Endometrial microvascular endothelial cells (primary cell): ENCODE data around the gene MIER3. TPM values are rescaled to one million over a fixed set of nuclear protein-coding genes. Genes with fewer than 3 reads are reported as not detected.

Source experiments
- in situ Hi-C: cut with HindIII; loops from 2 replicates; pipeline ENCODE4 v1.10.0; 2017; ENCODE audit warnings: low sequenced_read_pairs, low pct_unique_long_range_greater_than_20kb; ENCODE audit errors: inconsistent ontology term
- total RNA-seq: library from RNA; depleted of rRNA; stranded (reverse); fragments of >200 nt; gene quantifications from one replicate; pipeline ENCODE4 v1.2.3, GENCODE V29; 2015; ENCODE audit errors: inconsistent ontology term

Gene MIER3
- total RNA-seq, 1 donor from 2014 or later: 9.1 TPM

DNA sequence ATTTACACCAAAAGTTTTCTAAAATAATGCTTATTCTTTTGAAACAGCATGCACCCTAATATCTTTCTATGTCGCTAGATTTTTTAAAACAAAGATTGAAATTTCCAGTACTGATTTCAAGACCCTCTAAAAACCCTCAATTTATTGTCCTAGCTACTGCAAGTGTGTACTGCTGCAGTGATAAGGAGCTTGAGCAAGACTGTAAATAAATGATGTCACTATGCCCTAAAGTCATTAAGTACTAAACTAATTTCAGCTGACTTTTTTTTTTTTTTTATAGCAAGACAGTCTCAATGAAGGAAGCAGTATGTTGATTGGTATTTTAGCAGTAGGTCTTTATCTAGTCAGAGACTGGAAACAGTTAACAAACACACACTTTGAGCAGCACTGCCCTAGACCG is 12.2 kb upstream of the MIER3 start:
- in situ Hi-C loops: no loop called here

DNA sequence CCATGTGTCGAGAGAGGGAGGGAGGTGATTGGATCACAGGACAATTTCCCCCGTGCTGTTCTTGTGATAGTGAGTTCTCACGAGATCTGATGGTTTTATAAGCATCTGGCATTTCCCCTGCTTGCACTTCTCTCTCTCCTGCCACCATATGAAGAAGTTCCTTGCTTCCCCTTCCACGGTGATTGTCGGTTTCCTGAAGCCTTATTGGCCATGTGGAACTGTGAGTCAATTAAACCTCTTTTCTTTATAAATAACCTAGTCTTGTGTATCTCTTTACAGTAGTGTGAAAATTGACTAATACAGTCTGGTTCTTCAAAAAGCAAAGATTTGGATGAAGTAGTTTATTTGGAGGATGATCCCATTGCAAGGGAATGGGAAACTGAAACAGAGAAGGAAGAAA is 11.3 kb upstream of the MIER3 start:
- in situ Hi-C loops: no loop called here

DNA sequence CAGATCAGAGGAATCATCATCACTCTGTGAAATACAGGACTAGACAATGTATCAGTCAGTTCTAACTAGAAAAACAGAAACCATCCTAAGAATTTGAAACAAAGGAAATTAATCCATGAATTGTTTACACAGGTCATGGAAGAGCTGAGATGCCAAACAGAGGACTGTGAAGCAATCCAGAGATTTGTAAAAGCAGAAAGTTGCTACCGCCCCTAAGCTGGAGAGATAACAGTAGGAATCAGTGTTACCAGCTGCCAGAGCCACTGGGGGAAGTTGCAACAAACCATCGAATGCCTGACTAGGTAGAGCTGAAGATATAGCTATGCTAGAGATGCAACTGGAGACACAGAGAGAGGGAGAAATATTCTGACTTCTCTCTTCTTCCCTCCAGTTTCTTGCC is 10.4 kb upstream of the MIER3 start:
- in situ Hi-C loops: no loop called here

GRCh38 chr5:56961746-56962145 is 9.8 kb upstream of the MIER3 start:
- in situ Hi-C loops: no loop called here

DNA sequence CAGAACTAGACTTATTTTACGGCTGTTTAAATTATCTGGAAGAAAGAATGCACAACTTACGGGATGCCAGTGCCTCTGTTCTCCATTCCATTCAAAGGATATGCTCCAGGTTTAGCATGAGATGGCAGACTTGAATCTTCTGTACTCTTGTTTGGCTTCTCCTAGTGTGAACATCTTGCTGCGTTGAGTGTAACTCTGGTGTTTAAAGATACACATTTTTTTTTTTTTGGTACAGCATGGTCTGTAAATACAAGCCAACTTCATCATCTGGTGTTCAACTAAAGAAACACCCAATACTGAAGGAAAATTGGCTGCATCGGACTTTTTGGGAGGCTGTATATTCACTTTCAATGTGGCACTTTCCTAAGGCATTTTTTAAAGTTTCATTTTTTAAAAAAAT is 7.4 kb upstream of the MIER3 start:
- in situ Hi-C loops: no loop called here

DNA sequence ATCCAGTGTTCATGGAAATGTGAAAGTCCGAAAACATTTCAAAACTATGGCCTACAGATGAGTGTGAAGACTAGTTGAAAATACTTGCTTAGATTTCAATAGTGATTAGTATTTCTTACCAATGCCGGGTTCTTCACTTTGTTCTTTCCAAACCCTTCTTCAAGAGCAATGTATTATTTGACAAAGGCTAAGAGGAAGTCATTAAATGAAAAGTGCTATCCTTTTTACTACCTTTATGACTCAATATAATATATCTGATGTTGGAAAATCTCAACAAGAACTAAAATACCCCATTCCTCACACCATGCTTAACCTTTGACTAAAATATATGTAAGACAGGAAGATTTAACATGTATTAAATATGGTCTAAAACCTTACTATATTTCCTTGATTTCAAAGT is 6.7 kb upstream of the MIER3 start:
- in situ Hi-C loops: no loop called here

GRCh38 chr5:56954262-56954661 is 2.3 kb upstream of the MIER3 start:
- in situ Hi-C loops: no loop called here

- in situ Hi-C loops: no loop called here
These were observed 587 bp downstream of the MIER3 start for GRCh38 chr5:56951126-56951945.

DNA sequence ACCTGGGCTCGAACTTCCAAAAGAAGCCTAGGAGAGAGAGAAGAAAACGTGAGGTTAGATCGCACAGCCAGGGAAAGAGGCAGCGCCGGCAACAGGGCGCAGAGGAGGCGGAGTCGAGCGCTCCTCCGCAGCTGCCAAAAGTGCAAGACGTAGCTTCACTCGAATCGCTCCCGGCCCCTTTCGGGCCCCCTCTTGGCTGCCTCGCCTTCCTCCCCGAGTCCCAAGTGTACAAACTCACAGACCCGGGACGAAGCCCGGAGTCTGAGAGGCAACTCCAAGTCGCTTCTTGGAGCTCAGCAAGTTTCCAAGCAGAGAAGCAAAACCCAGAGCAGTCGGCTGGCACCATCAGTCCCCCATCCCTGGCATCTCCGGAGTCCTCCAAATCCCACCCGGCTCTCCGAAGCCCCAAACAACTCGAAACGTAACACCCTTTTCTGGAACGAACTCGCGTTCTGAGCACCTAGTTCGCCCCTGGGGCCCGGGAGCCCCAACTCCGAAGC is 1.2 kb downstream of the MIER3 start:
- in situ Hi-C loops: no loop called here

GRCh38 chr5:56947052-56947451 is 4.9 kb downstream of the MIER3 start:
- in situ Hi-C loops: no loop called here

DNA sequence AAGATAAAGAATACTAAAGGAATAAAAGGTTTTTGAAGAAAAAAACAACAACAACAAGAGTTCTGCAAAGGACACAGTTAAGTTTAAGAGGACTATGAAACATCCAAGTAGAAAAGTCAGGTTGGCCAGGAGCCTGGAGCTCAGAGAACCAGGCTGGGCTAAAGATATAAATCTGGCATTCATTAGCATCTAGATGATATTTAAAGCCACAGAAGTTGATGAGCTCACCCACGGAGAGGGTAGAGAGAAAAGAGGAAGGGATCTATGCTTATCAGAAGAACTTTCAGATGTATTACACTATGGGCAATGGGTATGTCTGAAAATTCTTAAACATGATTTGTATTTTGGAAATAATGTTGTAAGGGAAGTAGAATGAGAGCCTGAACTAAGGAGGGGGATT is 9.9 kb downstream of the MIER3 start:
- in situ Hi-C loops: no loop called here

DNA sequence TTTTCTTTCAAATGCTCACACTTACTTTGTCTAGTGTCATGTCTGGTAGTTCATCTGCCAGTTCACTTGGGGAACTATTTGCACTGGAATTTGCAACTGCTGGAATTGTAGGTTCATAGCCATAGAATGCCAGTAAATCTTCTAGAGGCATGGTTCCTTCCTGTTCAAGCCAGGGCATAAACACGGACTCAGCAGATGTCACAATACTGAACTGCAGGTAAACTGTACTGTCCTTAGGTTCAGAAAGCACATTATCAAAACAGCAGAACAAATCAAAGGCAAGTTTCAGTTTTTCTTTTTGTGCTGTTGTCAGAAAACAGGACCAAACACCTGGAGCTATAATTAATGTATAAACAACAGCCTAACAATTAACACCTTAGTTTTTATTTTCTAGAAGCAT is 13.1 kb downstream of the MIER3 start:
- in situ Hi-C loops: no loop called here

DNA sequence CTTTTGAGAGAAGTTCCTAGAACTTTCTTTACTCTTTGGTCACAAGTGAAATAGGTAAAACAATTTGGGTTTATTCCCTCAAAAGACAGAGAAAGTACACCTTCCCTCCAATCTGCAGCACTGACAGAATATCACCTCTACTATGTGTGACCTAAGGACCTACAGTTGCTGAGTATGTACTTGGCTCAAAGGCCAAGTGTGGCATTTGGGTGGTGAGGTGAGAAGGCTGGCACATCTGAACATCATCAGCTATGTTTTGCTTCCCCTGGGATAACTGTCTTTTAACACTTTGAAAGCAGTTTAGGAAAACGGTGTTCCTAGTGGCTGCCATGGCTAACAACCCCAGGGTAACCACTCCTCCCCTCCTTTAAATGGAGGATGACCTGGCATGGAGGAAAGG is 17.6 kb downstream of the MIER3 start:
- in situ Hi-C loops: no loop called here

DNA sequence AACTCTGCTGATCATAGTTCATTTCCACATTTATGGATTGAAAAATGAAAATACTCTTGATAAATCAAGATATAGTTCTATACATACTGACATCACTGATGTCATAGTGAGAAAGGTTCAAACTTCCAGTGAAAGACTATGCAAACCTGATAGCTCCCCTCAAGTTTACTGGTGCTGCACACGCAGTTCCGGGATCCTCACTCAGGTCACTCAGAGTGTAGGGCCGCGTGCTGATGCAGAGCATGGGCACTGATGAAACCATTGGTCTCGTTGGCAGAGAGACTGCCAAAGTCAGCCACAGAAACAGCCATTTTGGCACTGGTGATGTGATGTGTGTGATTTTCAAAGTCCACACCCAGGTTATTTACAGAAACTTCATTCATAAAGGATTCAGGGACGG is 29.0 kb downstream of the MIER3 start:
- in situ Hi-C loops: loop anchor here (25.0 kb wide), 1 partner anchor 339 kb away; no protein-coding TSS in a partner anchor

- in situ Hi-C loops: loop anchor here (25.0 kb wide), 1 partner anchor 342 kb away; no protein-coding TSS in a partner anchor
These were observed 31.8 kb downstream of the MIER3 start for GRCh38 chr5:56919942-56920662.

GRCh38 chr5:56918054-56918453 is 33.9 kb downstream of the MIER3 start:
- in situ Hi-C loops: loop anchor here (25.0 kb wide), 1 partner anchor 344 kb away; no protein-coding TSS in a partner anchor

DNA sequence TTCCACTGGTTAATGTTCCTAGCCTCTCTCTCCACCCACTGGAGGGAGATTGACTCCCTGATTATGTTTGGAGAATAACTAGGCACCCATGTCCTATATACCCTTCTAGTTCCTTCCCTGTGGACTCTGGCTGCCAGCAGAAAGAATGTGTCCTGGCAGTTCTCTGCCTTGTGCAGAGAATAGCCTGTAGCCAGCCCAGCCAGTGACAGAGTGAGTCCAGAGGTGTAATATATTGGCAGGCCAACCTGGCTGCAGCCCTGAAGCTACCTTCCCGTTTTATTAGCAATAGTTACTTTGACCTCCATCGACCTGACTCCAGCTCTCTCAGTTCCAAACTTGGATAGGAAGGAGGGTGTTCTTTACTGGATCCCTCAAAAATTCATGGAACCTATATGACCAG is 34.4 kb downstream of the MIER3 start:
- in situ Hi-C loops: loop anchor here (25.0 kb wide), 1 partner anchor 345 kb away; no protein-coding TSS in a partner anchor

- in situ Hi-C loops: loop anchor here (25.0 kb wide), 1 partner anchor 348 kb away; no protein-coding TSS in a partner anchor
These were observed 37.2 kb downstream of the MIER3 start for GRCh38 chr5:56914678-56915077.

DNA sequence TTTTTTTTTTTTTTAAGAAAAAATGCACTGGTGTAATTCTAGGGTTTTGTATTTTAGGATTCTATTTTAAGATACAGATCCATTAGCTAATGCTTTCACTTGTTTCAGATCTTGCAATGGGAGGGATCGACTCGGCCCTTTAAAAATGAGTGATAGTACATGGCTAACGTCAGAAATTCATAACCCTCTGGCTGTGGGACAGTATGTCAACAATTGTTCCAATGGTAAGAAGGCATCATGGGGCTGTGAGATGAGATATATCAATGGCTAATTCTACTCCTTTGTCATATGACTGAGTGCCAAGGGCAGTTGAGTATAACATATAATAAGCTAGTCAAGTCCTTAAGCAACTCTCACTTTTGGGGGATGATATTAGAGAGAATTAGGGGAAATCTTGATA is 38.2 kb downstream of the MIER3 start:
- in situ Hi-C loops: loop anchor here (25.0 kb wide), 1 partner anchor 349 kb away; no protein-coding TSS in a partner anchor
